Pancreas (tissue), 10 donors: ENCODE data around the gene MYH9. TPM values are rescaled to one million over a fixed set of nuclear protein-coding genes. Genes with fewer than 3 reads are reported as not detected.

Source experiments
- ATAC-seq, 4 donors: fragments of 200-7000 bp; cut with Tn5 transposase; one replicate each; pipeline versions ENCODE4 v1.8.0 to v1.9.1; 2020; ENCODE audit warnings: mild to moderate bottlenecking in 4 of 4, moderate library complexity in 4 of 4
- DNase-seq, 6 donors: peaks; one replicate each; pipeline ENCODE4 v3.0.0-alpha.2; 2020
- FAIRE-seq: peaks from 2 replicates; lab custom pipeline; 2012; peaks lifted over from hg19 to GRCh38; lab: Jason Lieb, UNC
- H3K27ac ChIP-seq, 4 donors: fragments of 200-600 bp; sonication (generic); 1 replicate in 3 of 4; 2 replicates in 1 of 4; pipeline versions ENCODE4 v1.5.0 to v1.8.0; 2020
- H3K27me3 ChIP-seq, 4 donors: fragments of 200-600 bp; one replicate each; pipeline ENCODE4 v1.8.0; 2021
- H3K36me3 ChIP-seq, 3 donors: fragments of 200-600 bp; sonication (generic) in 1 of 3; one replicate each; pipeline versions ENCODE4 v1.5.0 to v1.8.0; 2020 to 2021
- H3K4me1 ChIP-seq, 3 donors: fragments of 200-600 bp; one replicate each; pipeline ENCODE4 v1.8.0; 2021
- H3K4me3 ChIP-seq, 4 donors: fragments of 200-600 bp; sonication (generic) in 2 of 4; one replicate each; pipeline versions ENCODE4 v1.5.0 to v1.8.0; 2020 to 2021
- H3K9me3 ChIP-seq, 4 donors: fragments of 200-600 bp; one replicate each; pipeline ENCODE4 v1.8.0; 2021
- WGBS, 2 donors: extraction: QIAGEN DNeasy Blood & Tissue Kit; methylation state at CpG; one replicate each; pipeline ENCODE4 v1.1.7; 2013; 5-methylcytosine and 5-hydroxymethylcytosine counted together
- intact Hi-C, 3 donors: fragments of 100-400 bp; cut with DNase I; formaldehyde crosslinking; loops; one replicate each; pipeline versions ENCODE4 v1.11.1 to v1.14.2; 2022
- polyA plus RNA-seq, 2 donors: library from polyadenylated mRNA; stranded (reverse); fragments of 200-250 nt; gene quantifications; one replicate each; pipeline ENCODE4 v1.2.3, GENCODE V29; 2013
- total RNA-seq, 6 donors: library from RNA; stranded (reverse); fragmentation: NEBNext Ultra II Directional in 4 of 6; extraction: Animal tissue kit (Norgen Biotek cat#: 25700) in 4 of 6; gene quantifications; one replicate each; pipeline versions ENCODE4 v1.2.1 to v1.2.4, GENCODE V29; 2021 to 2023
- TF ChIP-seq, protein P1 (sequence below), 4 donors: fragments of 200-600 bp; sonication (generic) in 3 of 4; IDR thresholded peaks; one replicate each; pipeline versions ENCODE4 v1.5.0 to v1.8.0; 2021; ENCODE audit warnings: antibody characterized with exemption in 4 of 4
- donor health status: healthy with polysubstance abuse.
- donor health status: DM: no; HTN: no; CAD: no; lungs with moderate emphysema.
- donor health status: DM: no; HTN: no; CAD: no.
- donor health status: control.
- donor health status: control.
- donor health status: Bipolar disorder and iron deficiency.
- donor health status: DM: yes; HTN: yes; CAD: no.
- donor health status: DM: no; HTN: no; CAD: no.
- donor health status: DM: no; HTN: no; CAD: no.
- donor health status: DM: yes; HTN: yes; CAD: no.

The MYH9 gene
- total and polyA plus RNA-seq, 8 donors, result 80.9 to 554 (median 376) TPM

DNA sequence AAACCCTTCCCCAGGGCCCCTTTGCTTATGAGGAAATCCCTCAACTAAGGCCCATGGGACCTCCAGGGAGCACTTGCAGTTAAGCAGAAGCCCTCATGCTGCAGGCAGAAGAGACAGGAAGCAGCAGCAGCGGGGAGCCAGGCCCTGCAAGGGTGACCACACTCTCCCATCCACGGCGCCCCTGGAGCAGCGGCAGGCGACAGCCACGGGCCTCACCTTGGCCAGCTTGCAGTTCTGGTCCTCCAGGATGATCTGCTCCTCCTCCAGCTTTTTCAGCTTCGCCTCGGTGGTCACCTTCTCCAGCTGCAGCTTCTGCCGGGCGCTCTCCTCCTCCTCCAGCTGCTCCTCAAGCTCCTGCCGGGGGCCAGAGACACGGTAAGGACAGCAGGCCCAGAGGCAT is 87.9 kb downstream of the MYH9 start:
- peaks cover 26 to 100% (median 98%) of the 10 kb centered on the region in 3 donors for H3K36me3 ChIP-seq
- H3K4me3 ChIP-seq, result no peak overlapping the region
- DNase-seq (peak in 2 of 6 donors; percentile 34 to 72), ATAC-seq (no peak), FAIRE-seq (no peak)
- intact Hi-C loops, result loop anchor here (5.0 to 10.0 kb wide), 3 partner anchors 167 to 175 kb away; no protein-coding TSS in a partner anchor
- no peak overlapping the region for H3K27ac ChIP-seq
- H3K27me3 ChIP-seq, result no peaks in the 10 kb centered on the region
- TF ChIP-seq, protein P1, sequence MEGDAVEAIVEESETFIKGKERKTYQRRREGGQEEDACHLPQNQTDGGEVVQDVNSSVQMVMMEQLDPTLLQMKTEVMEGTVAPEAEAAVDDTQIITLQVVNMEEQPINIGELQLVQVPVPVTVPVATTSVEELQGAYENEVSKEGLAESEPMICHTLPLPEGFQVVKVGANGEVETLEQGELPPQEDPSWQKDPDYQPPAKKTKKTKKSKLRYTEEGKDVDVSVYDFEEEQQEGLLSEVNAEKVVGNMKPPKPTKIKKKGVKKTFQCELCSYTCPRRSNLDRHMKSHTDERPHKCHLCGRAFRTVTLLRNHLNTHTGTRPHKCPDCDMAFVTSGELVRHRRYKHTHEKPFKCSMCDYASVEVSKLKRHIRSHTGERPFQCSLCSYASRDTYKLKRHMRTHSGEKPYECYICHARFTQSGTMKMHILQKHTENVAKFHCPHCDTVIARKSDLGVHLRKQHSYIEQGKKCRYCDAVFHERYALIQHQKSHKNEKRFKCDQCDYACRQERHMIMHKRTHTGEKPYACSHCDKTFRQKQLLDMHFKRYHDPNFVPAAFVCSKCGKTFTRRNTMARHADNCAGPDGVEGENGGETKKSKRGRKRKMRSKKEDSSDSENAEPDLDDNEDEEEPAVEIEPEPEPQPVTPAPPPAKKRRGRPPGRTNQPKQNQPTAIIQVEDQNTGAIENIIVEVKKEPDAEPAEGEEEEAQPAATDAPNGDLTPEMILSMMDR (IDR thresholded peaks at IDR 0.05), result no peak
- H3K9me3 ChIP-seq, result no peaks in the 10 kb centered on the region
- no peaks in the 10 kb centered on the region for H3K4me1 ChIP-seq
- 90 to 96% methylated on average over 12 of the region's 12 CpGs for WGBS, 2 donors

DNA sequence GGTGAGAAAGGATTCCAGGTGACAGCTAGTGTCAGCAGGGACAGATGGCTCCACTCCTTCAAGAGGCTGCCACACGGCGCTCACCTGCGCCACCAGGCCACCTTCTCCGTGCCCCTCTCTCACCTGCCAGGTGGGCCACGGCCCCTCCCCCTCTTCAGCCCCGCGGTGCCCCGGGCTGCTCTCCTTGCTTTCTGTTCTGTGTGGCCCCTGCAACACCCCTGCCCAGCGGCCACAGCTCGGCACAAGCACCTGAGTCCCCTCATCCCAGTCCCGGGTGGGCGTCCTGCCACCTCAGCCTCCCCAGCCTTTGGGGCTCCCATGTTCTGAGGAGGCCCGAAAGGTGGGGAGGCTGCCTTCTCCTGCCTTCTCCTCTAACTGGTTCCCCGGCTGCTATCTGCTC is 88.5 kb downstream of the MYH9 start:
- Histone ChIP-seq H3K27me3 (no peaks in the 10 kb centered on the region), H3K4me3 (no peak overlapping the region), H3K36me3 (peaks cover 26 to 100% (median 98%) of the 10 kb centered on the region in 3 donors), H3K4me1 (no peaks in the 10 kb centered on the region), H3K27ac (no peak overlapping the region), H3K9me3 (no peaks in the 10 kb centered on the region)
- intact Hi-C loops, result no loop called here
- 86 to 90% methylated on average over 14 of the region's 14 CpGs for WGBS, 2 donors
- DNase-seq, result peak in 2 of 6 donors; percentile 51 to 68
- no peak for ATAC-seq
- no peak for FAIRE-seq
- TF ChIP-seq, protein P1 (IDR thresholded peaks at IDR 0.05), result no peak

DNA sequence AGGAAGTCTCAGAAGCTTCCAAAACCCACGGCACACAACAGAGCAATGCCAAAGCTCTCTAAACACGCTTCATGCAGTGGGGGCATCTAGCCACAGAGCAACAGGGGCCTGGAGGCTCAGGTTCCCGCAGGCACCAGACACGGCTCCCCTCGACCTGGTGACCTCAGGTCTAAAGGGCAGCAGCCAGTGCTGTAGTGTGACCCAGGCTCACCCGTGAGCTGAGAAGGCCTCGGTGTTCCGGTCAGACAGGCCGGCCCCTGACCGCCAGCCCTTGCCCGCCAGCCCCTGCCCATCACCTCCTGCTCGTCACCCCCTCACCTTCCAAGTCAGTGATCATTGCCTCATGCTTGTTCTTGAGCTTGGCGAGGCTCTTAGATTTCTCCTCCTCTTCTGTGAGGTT is 89.2 kb downstream of the MYH9 start:
- Histone ChIP-seq H3K4me3 (no peak overlapping the region), H3K9me3 (no peaks in the 10 kb centered on the region), H3K27ac (no peak overlapping the region), H3K36me3 (peaks cover 32 to 100% (median 99%) of the 10 kb centered on the region in 3 donors), H3K27me3 (no peaks in the 10 kb centered on the region), H3K4me1 (no peaks in the 10 kb centered on the region)
- TF ChIP-seq, protein P1 (IDR thresholded peaks at IDR 0.05), result no peak
- DNase-seq, result peak in 2 of 6 donors; percentile 26 to 53
- no peak for FAIRE-seq
- intact Hi-C loops, result no loop called here
- 93 to 94% methylated on average over 13 of the region's 13 CpGs for WGBS, 2 donors
- ATAC-seq, result no peak

DNA sequence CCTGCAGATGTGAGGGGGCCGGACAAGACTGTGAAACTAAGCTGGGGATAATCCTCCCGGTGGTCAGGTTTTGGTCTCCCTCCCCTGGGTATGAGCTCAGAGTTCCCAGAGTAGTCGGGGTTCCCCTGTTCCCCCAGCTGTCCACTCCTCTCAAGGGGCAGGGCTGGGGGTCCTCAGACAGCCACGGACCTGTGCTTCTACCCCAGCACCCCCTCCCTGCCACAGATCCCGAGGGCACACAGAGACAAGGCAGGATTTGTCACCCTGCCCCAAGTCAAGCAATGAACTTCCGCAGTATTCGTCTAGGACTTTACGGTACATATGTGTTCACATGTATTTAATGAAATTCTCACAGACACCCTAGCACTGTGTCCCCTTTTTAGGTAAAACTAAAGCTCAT is 89.6 kb downstream of the MYH9 start:
- 90 to 94% methylated on average over 8 of the region's 8 CpGs for WGBS, 2 donors
- H3K36me3 ChIP-seq, result peaks cover 37 to 100% (median 100%) of the 10 kb centered on the region in 3 donors
- H3K27ac ChIP-seq, result no peak overlapping the region
- DNase-seq (peak in 2 of 6 donors; percentile 12 to 30), ATAC-seq (no peak), FAIRE-seq (no peak)
- no peaks in the 10 kb centered on the region for H3K4me1 ChIP-seq
- H3K27me3 ChIP-seq, result no peaks in the 10 kb centered on the region
- intact Hi-C loops, result no loop called here
- no peaks in the 10 kb centered on the region for H3K9me3 ChIP-seq
- TF ChIP-seq, protein P1 (IDR thresholded peaks at IDR 0.05), result no peak
- H3K4me3 ChIP-seq, result no peak overlapping the region

DNA sequence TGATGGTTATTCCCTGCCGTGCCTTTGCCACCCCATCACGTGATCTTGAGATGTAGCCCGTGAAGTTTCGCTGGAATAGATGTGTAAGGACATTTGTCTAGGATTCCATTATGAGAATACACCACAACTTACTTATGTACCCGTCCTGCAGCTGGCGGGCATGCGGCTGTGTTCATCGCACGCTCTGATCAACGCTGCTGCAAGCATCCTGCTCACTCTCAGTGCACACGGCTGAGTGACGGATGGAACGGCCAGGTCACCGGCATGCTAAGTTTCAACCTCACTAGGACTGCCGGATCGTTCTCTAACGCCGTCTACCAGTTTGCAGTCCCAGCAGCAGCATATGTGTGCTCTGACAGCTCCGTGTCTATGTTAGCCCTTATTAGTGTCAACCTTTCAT is 90.2 kb downstream of the MYH9 start:
- no peaks in the 10 kb centered on the region for H3K4me1 ChIP-seq
- H3K27ac ChIP-seq, result no peak overlapping the region
- WGBS, 2 donors, result 87 to 88% methylated on average over 19 of the region's 19 CpGs
- H3K4me3 ChIP-seq, result no peak overlapping the region
- H3K36me3 ChIP-seq, result peaks cover 39 to 100% (median 100%) of the 10 kb centered on the region in 3 donors
- peak in 2 of 6 donors; percentile 16 to 34 for DNase-seq
- ATAC-seq, result no peak
- intact Hi-C loops, result no loop called here
- H3K27me3 ChIP-seq, result no peaks in the 10 kb centered on the region
- no peaks in the 10 kb centered on the region for H3K9me3 ChIP-seq
- no peak for FAIRE-seq
- TF ChIP-seq, protein P1 (IDR thresholded peaks at IDR 0.05), result no peak
